ENCODE measurements around the gene FAHD2A.

DNA sequence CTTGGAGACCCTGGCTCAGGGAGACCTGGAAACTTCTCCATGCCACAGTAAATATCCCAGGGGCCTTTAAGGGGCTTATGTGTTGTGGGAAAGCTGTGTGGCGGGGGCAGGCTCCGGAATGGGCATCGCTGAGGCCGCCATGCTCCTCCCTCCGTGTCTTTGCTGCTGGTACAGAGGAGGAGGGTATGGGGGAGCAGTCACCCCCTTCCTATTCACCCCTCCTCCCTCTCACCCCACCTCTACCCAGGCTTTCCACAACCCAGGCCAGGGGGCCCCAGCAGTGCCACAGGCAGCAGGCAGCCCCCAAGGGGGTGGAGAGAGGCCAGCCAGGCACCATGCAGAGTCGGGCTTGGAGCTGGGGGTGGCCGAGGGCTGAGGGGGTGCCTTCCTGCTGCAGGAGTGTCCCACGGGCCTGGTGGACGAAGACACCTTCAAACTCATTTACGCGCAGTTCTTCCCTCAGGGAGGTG lies 28.0 kb upstream of the FAHD2A start:
- TF ChIP-seq, protein P1, sequence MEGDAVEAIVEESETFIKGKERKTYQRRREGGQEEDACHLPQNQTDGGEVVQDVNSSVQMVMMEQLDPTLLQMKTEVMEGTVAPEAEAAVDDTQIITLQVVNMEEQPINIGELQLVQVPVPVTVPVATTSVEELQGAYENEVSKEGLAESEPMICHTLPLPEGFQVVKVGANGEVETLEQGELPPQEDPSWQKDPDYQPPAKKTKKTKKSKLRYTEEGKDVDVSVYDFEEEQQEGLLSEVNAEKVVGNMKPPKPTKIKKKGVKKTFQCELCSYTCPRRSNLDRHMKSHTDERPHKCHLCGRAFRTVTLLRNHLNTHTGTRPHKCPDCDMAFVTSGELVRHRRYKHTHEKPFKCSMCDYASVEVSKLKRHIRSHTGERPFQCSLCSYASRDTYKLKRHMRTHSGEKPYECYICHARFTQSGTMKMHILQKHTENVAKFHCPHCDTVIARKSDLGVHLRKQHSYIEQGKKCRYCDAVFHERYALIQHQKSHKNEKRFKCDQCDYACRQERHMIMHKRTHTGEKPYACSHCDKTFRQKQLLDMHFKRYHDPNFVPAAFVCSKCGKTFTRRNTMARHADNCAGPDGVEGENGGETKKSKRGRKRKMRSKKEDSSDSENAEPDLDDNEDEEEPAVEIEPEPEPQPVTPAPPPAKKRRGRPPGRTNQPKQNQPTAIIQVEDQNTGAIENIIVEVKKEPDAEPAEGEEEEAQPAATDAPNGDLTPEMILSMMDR (IDR thresholded peaks at IDR 0.05; ENCODE audit: low read depth, low read length, poor library complexity, severe bottlenecking) = no peak
- no peak for TF ChIP-seq EZH2phosphoT487 (IDR thresholded peaks at IDR 0.05; ENCODE audit: borderline replicate concordance, low read length)
